K562 (cell line): ENCODE results near the gene ANTXRL. TPM values are rescaled to one million over a fixed set of nuclear protein-coding genes. Genes with fewer than 3 reads are reported as not detected.

Source experiments
- BHLHE40 ChIP-seq: IDR thresholded peaks from 2 replicates; pipeline ENCODE4 v1.6.1; 2011; ENCODE audit warnings: low read length, improper control_type of control experiment
- CXXC5 ChIP-seq: fragments of 250-450 bp; sonication (Bioruptor Pico); IDR thresholded peaks from 2 replicates; pipeline ENCODE4 v1.8.0; 2022; ENCODE audit warnings: inconsistent platforms, mild to moderate bottlenecking, moderate library complexity
- EP300 ChIP-seq: IDR thresholded peaks from 2 replicates; pipeline ENCODE4 v1.6.1; 2012; ENCODE audit warnings: low read length, improper control_type of control experiment
- EP400 ChIP-seq: fragments of 450-650 bp; IDR thresholded peaks from 2 replicates; pipeline ENCODE4 v1.6.1; 2017; ENCODE audit warnings: antibody characterized with exemption, mild to moderate bottlenecking, moderate library complexity
- MEIS2 ChIP-seq: fragments of 450-650 bp; IDR thresholded peaks from 2 replicates; pipeline ENCODE4 v1.6.1; 2014; ENCODE audit warnings: mild to moderate bottlenecking; ENCODE audit not compliant: partially characterized antibody
- MGA ChIP-seq: fragments of 450-650 bp; IDR thresholded peaks from 2 replicates; pipeline ENCODE4 v1.6.1; 2016; ENCODE audit warnings: mild to moderate bottlenecking, moderate library complexity
- NCOA1 ChIP-seq: fragments of 450-650 bp; IDR thresholded peaks from 2 replicates; pipeline ENCODE4 v1.6.1; 2016; ENCODE audit warnings: low read depth
- NUFIP1 ChIP-seq: fragments of 450-650 bp; IDR thresholded peaks from 2 replicates; pipeline ENCODE4 v1.6.1; 2018; ENCODE audit not compliant: partially characterized antibody
- ZBTB17 ChIP-seq: fragments of 450-650 bp; formaldehyde crosslinking; IDR thresholded peaks from 2 replicates; pipeline ENCODE4 v1.4.0; 2020; ENCODE audit warnings: mild to moderate bottlenecking
- ZNF24 ChIP-seq: fragments of 450-650 bp; IDR thresholded peaks from 2 replicates; pipeline ENCODE4 v1.6.1; 2016
- polyA plus RNA-seq, 8 experiments: library from polyadenylated mRNA; depleted of rRNA in 4 of 8; stranded (reverse) in 5 of 8; unstranded in 3 of 8; fragments of >200 nt; fragmentation: Nextera tagmentation in 2 of 8; fragmentation: Illumina TruSeq in 1 of 8; extraction: Ambion mirVana in 2 of 8; extraction: Trizol in 1 of 8; gene quantifications; 2 replicates each; pipeline versions ENCODE4 v1.2.1 to v1.2.3, GENCODE V29; 2011 to 2014; ENCODE audit warnings: inconsistent platforms in 1 of 8, missing spikeins in 1 of 8
- total RNA-seq, 7 experiments: library from RNA; depleted of rRNA in 6 of 7; stranded (reverse); fragments of >200 nt in 6 of 7; fragmentation: Illumina TruSeq in 2 of 7; extraction: Trizol in 2 of 7; gene quantifications; 2 replicates each; pipeline versions ENCODE4 v1.2.1 to v1.2.3, GENCODE V29; 2011 to 2021; ENCODE audit warnings: low replicate concordance in 1 of 7
- TF ChIP-seq, protein P1 (sequence below): fragments of 250-450 bp; sonication (Bioruptor Pico); IDR thresholded peaks from 2 replicates; pipeline ENCODE4 v1.4.0; 2020

The ANTXRL gene
- total and polyA plus RNA-seq, 9 of the 15 experiments (the other 6 are each of a cell fraction or from before 2014, with no cell fraction given), result not detected

GRCh38 chr10:46247808-46248569 is 38.8 kb upstream of the ANTXRL start (continued):
- no peak for TF ChIP-seq MGA
- TF ChIP-seq, protein P1, sequence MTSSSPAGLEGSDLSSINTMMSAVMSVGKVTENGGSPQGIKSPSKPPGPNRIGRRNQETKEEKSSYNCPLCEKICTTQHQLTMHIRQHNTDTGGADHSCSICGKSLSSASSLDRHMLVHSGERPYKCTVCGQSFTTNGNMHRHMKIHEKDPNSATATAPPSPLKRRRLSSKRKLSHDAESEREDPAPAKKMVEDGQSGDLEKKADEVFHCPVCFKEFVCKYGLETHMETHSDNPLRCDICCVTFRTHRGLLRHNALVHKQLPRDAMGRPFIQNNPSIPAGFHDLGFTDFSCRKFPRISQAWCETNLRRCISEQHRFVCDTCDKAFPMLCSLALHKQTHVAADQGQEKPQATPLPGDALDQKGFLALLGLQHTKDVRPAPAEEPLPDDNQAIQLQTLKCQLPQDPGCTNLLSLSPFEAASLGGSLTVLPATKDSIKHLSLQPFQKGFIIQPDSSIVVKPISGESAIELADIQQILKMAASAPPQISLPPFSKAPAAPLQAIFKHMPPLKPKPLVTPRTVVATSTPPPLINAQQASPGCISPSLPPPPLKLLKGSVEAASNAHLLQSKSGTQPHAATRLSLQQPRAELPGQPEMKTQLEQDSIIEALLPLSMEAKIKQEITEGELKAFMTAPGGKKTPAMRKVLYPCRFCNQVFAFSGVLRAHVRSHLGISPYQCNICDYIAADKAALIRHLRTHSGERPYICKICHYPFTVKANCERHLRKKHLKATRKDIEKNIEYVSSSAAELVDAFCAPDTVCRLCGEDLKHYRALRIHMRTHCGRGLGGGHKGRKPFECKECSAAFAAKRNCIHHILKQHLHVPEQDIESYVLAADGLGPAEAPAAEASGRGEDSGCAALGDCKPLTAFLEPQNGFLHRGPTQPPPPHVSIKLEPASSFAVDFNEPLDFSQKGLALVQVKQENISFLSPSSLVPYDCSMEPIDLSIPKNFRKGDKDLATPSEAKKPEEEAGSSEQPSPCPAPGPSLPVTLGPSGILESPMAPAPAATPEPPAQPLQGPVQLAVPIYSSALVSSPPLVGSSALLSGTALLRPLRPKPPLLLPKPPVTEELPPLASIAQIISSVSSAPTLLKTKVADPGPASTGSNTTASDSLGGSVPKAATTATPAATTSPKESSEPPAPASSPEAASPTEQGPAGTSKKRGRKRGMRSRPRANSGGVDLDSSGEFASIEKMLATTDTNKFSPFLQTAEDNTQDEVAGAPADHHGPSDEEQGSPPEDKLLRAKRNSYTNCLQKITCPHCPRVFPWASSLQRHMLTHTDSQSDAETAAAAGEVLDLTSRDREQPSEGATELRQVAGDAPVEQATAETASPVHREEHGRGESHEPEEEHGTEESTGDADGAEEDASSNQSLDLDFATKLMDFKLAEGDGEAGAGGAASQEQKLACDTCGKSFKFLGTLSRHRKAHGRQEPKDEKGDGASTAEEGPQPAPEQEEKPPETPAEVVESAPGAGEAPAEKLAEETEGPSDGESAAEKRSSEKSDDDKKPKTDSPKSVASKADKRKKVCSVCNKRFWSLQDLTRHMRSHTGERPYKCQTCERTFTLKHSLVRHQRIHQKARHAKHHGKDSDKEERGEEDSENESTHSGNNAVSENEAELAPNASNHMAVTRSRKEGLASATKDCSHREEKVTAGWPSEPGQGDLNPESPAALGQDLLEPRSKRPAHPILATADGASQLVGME, result no peak
- no peak for TF ChIP-seq ZBTB17
- TF ChIP-seq EP400, result no peak
- no peak for TF ChIP-seq NUFIP1
- peak; percentile 72 for TF ChIP-seq CXXC5 (CRISPR knock-in tag)
- no peak for TF ChIP-seq ZNF24
- TF ChIP-seq EP300, result no peak
- no peak for TF ChIP-seq MEIS2
- TF ChIP-seq NCOA1, result no peak
- peak; percentile 72 for TF ChIP-seq BHLHE40
